ENCODE measurements around the gene MAPK13. TPM values are rescaled to one million over a fixed set of nuclear protein-coding genes. Genes with fewer than 3 reads are reported as not detected.

Gene MAPK13
- total and polyA plus RNA-seq, 2 donors (not counting 1 experiment from before 2014, with no cell fraction given) = 20.6 to 34.8 TPM

- CTCF ChIA-PET = interaction anchor here (1.2 to 4.3 kb wide), 13 partner anchors 9 to 219 kb away, joined by 3 to 61 read pairs (median 5); partner anchors contain the start of gene MAPK14
- H3K4me2 ChIP-seq (replicated peaks; ENCODE audit: low read depth, low read length, poor library complexity, severe bottlenecking) = peak overlapping the region; percentile 77
Observed at GRCh38 chr6:36121787-36122494, 8.4 kb upstream of the MAPK13 start.

More at GRCh38 chr6:36121787-36122494, 8.4 kb upstream of the MAPK13 start:
- no peaks in the 10 kb centered on the region for H4K20me1 ChIP-seq (ENCODE audit: control insufficient read depth, insufficient read depth, low read length, poor library complexity, severe bottlenecking)
- H3K9me3 Mint-ChIP-seq (ENCODE audit: insufficient read depth) = no peaks in the 10 kb centered on the region
- H3K27me3 Mint-ChIP-seq = no peaks in the 10 kb centered on the region
- no peak for DNase-seq
- intact Hi-C loops (cut with micrococcal nuclease) = loop anchor here (2.0 to 5.0 kb wide), 2 partner anchors 95 to 240 kb away; partner anchors contain the start of gene MAPK14
- H3K4me3 Mint-ChIP-seq = peak overlapping the region; percentile 69
- no peak overlapping the region for H2AFZ ChIP-seq (ENCODE audit: insufficient read depth, low read depth, low read length, poor library complexity, severe bottlenecking)
- no peaks in the 10 kb centered on the region for H3K27me3 ChIP-seq (replicated peaks in 1 of 4; ENCODE audit: control extremely low read depth in 1 of 4, control insufficient read depth in 3 of 4, insufficient read depth in 4 of 4, low read length in 3 of 4)
- no peak for TF ChIP-seq EZH2 (IDR thresholded peaks at IDR 0.05; ENCODE audit: borderline replicate concordance, insufficient read depth, low read depth, low read length, poor library complexity, severe bottlenecking)
- TF ChIP-seq CTCF (IDR thresholded peaks at IDR 0.05) = no peak
- H3K36me3 ChIP-seq (replicated peaks in 1 of 2; ENCODE audit: control extremely low read depth in 1 of 2, control insufficient read depth in 1 of 2, extremely low read depth in 1 of 2, insufficient read depth in 2 of 2, low read length in 1 of 2) = no peaks in the 10 kb centered on the region
- POLR2A ChIA-PET = interaction anchor here (1.5 to 1.9 kb wide), 2 partner anchors 9 to 13 kb away, joined by 8 to 15 read pairs; partner anchors contain the start of gene MAPK13
- no peak overlapping the region for H3K9ac ChIP-seq (ENCODE audit: low read length)
- H3K4me3 ChIP-seq (ENCODE audit: control extremely low read depth in 1 of 5, extremely low read depth in 1 of 5, insufficient read depth in 1 of 5, low read depth in 2 of 5, low read length in 4 of 5) = no peak overlapping the region
- H3K27ac Mint-ChIP-seq = peak overlapping the region; percentile 97
- peaks cover 0 to 5% (median 0%) of the 10 kb centered on the region in 3 donors for H3K9me3 ChIP-seq (ENCODE audit: control extremely low read depth in 1 of 3, control insufficient read depth in 2 of 3, insufficient read depth in 1 of 3, low read length in 2 of 3)
- H3K27ac ChIP-seq (ENCODE audit: low read length in 2 of 2) = peak overlapping the region; percentile 95 to 96
- ATAC-seq (ENCODE audit: low read depth) = no peak
- peaks cover 16% of the 10 kb centered on the region for H3K79me2 ChIP-seq (ENCODE audit: control insufficient read depth, insufficient read depth, low read length)
- peaks cover 73 to 86% of the 10 kb centered on the region in 2 donors for H3K4me1 ChIP-seq (ENCODE audit: control insufficient read depth in 2 of 2, insufficient read depth in 2 of 2, low read length in 2 of 2)
- 91% methylated on average over 3 of the region's 4 CpGs for WGBS (ENCODE audit: insufficient coverage)
- peaks cover 82% of the 10 kb centered on the region for H3K4me1 Mint-ChIP-seq
